ENCODE measurements around the gene FAM120B.

Gene FAM120B

DNA sequence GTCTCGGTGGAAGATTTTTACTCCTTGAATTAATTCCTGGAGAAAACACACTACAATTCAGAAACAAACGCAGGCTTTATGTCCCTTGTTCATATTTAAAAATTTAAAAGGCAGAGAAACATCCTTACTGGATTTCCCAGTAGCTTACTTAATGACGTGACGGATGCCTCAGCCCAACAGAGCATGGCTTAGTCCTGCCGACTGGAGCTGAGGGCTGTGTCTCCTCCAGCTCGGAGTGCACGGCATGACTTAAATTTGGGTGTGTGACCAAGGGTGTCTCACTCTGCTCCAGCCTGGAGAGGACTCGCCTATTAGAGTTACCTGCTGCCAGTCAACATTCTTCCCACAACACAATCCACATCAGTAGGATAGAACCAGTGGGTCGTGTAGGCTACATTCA, 139.4 kb downstream of the FAM120B start:
- CTCF ChIA-PET = interaction anchor here (0.5 kb wide), 1 partner anchor 1075 kb away, joined by 3 read pairs; no protein-coding TSS in a partner anchor

DNA sequence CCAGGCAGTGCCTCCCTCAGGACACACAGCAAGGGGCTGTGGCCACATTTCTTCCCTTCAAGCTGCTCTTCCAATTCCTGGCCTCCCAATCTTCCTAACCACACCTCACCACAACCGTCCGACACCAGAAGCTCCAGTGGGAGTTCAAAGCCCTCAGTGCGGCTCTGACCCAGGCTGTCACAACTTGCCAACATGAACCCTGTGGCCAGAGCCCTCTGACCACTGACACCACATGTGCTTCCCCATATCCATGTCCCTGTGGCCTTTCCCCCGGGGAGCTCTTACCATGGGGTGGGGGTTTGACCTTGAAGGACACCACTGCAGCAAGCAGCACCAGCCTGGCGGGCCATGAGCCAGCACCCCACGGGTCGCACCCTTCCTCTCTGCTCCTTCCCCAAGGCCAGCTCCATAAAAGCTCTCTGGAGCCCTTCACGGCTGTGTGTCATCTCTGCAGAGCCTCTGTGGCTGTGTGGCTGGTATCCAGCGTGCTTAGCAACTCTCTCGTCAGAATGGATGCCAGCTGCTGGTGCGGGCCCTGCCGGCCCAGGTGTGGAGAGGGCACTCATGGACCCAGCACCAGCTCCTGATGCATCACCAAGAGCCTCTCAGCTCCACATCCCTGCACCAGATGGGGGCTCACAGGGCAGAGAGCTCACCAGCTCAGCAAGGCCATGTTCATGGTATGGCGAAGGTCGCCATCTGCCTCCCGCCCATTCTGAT, 140.4 kb downstream of the FAM120B start:
- no peaks in the 10 kb centered on the region for H3K9me3 ChIP-seq (ENCODE audit: control extremely low read depth in 1 of 5, control insufficient read depth in 4 of 5, insufficient read depth in 2 of 5, low read depth in 1 of 5, low read length in 4 of 5)
- ChIA-PET CTCF (no interaction called here), POLR2A (interaction anchor here (0.5 kb wide), 1 partner anchor 94 kb away, joined by 3 read pairs; no protein-coding TSS in a partner anchor)
- 96% methylated on average over 15 of the region's 15 CpGs for WGBS (ENCODE audit: insufficient coverage)
- no peak overlapping the region for H3K4me3 ChIP-seq (ENCODE audit: control insufficient read depth in 1 of 7, extremely low read depth in 1 of 7, insufficient read depth in 4 of 7, low read depth in 2 of 7, low read length in 6 of 7)
- no peaks in the 10 kb centered on the region for H3K4me1 ChIP-seq (ENCODE audit: control extremely low read depth in 1 of 4, control insufficient read depth in 4 of 4, insufficient read depth in 4 of 4, low read length in 3 of 4)
- H3K36me3 ChIP-seq (ENCODE audit: control insufficient read depth in 4 of 4, insufficient read depth in 4 of 4, low read length in 3 of 4) = no peaks in the 10 kb centered on the region
- peaks cover 0 to 2% (median 0%) of the 10 kb centered on the region in 5 experiments for H3K27me3 ChIP-seq (replicated peaks in 2 of 5; ENCODE audit: control insufficient read depth in 4 of 5, insufficient read depth in 5 of 5, low read length in 4 of 5)
- no peak overlapping the region for H3K27ac ChIP-seq (ENCODE audit: insufficient read depth in 1 of 2, low read depth in 1 of 2, low read length in 2 of 2, poor library complexity in 1 of 2, severe bottlenecking in 2 of 2)
- no peak for DNase-seq

More for the DNA sequence above, 139.4 kb downstream of the FAM120B start:
- no peaks in the 10 kb centered on the region for H3K4me1 ChIP-seq (ENCODE audit: control extremely low read depth in 1 of 4, control insufficient read depth in 4 of 4, insufficient read depth in 4 of 4, low read length in 3 of 4)
- 94% methylated on average over 7 of the region's 9 CpGs for WGBS (ENCODE audit: insufficient coverage)
- POLR2A ChIA-PET = no interaction called here
- H3K9me3 ChIP-seq (ENCODE audit: control extremely low read depth in 1 of 5, control insufficient read depth in 4 of 5, insufficient read depth in 2 of 5, low read depth in 1 of 5, low read length in 4 of 5) = no peaks in the 10 kb centered on the region
- no peak overlapping the region for H3K27ac ChIP-seq (ENCODE audit: insufficient read depth in 1 of 2, low read depth in 1 of 2, low read length in 2 of 2, poor library complexity in 1 of 2, severe bottlenecking in 2 of 2)
- DNase-seq = no peak
- no peak overlapping the region for H3K4me3 ChIP-seq (ENCODE audit: control insufficient read depth in 1 of 7, extremely low read depth in 1 of 7, insufficient read depth in 4 of 7, low read depth in 2 of 7, low read length in 6 of 7)
- no peaks in the 10 kb centered on the region for H3K36me3 ChIP-seq (ENCODE audit: control insufficient read depth in 4 of 4, insufficient read depth in 4 of 4, low read length in 3 of 4)
- H3K27me3 ChIP-seq (replicated peaks in 2 of 5; ENCODE audit: control insufficient read depth in 4 of 5, insufficient read depth in 5 of 5, low read length in 4 of 5) = peaks cover 0 to 3% (median 0%) of the 10 kb centered on the region in 5 experiments

DNA sequence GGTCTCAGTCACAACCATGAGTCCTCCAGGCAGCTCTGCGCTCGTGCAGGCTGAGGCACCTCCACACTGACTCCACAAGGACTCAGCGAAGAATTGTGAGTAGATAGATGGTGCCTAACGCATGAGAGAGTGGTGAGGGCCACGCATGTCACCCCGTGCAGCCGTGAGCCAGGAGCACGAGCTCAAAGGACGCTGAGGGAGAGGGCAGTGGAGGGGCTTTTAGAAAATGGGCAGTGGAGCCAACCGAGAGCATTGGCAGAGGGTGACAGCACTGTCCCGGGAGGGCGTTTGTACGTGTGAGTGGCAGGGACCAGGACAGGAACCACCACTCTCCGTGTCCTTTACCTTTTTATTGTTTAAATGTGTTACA, 141.0 kb downstream of the FAM120B start:
- H3K27ac ChIP-seq (ENCODE audit: insufficient read depth in 1 of 2, low read depth in 1 of 2, low read length in 2 of 2, poor library complexity in 1 of 2, severe bottlenecking in 2 of 2) = no peak overlapping the region
- H3K36me3 ChIP-seq (ENCODE audit: control insufficient read depth in 4 of 4, insufficient read depth in 4 of 4, low read length in 3 of 4) = no peaks in the 10 kb centered on the region
- H3K27me3 ChIP-seq (replicated peaks in 2 of 5; ENCODE audit: control insufficient read depth in 4 of 5, insufficient read depth in 5 of 5, low read length in 4 of 5) = peaks cover 0 to under 1% (median 0%) of the 10 kb centered on the region in 5 experiments
- 93% methylated on average over 12 of the region's 14 CpGs for WGBS (ENCODE audit: insufficient coverage)
- no peak for DNase-seq
- no peaks in the 10 kb centered on the region for H3K4me1 ChIP-seq (ENCODE audit: control extremely low read depth in 1 of 4, control insufficient read depth in 4 of 4, insufficient read depth in 4 of 4, low read length in 3 of 4)
- ChIA-PET CTCF (no interaction called here), POLR2A (no interaction called here)
- no peaks in the 10 kb centered on the region for H3K9me3 ChIP-seq (ENCODE audit: control extremely low read depth in 1 of 5, control insufficient read depth in 4 of 5, insufficient read depth in 2 of 5, low read depth in 1 of 5, low read length in 4 of 5)
- H3K4me3 ChIP-seq (ENCODE audit: control insufficient read depth in 1 of 7, extremely low read depth in 1 of 7, insufficient read depth in 4 of 7, low read depth in 2 of 7, low read length in 6 of 7) = no peak overlapping the region

- ChIA-PET POLR2A (no interaction called here), CTCF (no interaction called here)
- Histone ChIP-seq H3K27me3 (replicated peaks in 2 of 5; ENCODE audit: control insufficient read depth in 4 of 5, insufficient read depth in 5 of 5, low read length in 4 of 5) (no peaks in the 10 kb centered on the region), H3K4me1 (ENCODE audit: control extremely low read depth in 1 of 4, control insufficient read depth in 4 of 4, insufficient read depth in 4 of 4, low read length in 3 of 4) (no peaks in the 10 kb centered on the region), H3K4me3 (ENCODE audit: control insufficient read depth in 1 of 7, extremely low read depth in 1 of 7, insufficient read depth in 4 of 7, low read depth in 2 of 7, low read length in 6 of 7) (no peak overlapping the region), H3K27ac (ENCODE audit: insufficient read depth in 1 of 2, low read depth in 1 of 2, low read length in 2 of 2, poor library complexity in 1 of 2, severe bottlenecking in 2 of 2) (no peak overlapping the region), H3K36me3 (ENCODE audit: control insufficient read depth in 4 of 4, insufficient read depth in 4 of 4, low read length in 3 of 4) (no peaks in the 10 kb centered on the region), H3K9me3 (ENCODE audit: control extremely low read depth in 1 of 5, control insufficient read depth in 4 of 5, insufficient read depth in 2 of 5, low read depth in 1 of 5, low read length in 4 of 5) (no peaks in the 10 kb centered on the region)
- WGBS (ENCODE audit: insufficient coverage) = 97% methylated on average over 12 of the region's 12 CpGs
- no peak for DNase-seq
Observed at GRCh38 chr6:170448317-170448716, 141.8 kb downstream of the FAM120B start.

DNA sequence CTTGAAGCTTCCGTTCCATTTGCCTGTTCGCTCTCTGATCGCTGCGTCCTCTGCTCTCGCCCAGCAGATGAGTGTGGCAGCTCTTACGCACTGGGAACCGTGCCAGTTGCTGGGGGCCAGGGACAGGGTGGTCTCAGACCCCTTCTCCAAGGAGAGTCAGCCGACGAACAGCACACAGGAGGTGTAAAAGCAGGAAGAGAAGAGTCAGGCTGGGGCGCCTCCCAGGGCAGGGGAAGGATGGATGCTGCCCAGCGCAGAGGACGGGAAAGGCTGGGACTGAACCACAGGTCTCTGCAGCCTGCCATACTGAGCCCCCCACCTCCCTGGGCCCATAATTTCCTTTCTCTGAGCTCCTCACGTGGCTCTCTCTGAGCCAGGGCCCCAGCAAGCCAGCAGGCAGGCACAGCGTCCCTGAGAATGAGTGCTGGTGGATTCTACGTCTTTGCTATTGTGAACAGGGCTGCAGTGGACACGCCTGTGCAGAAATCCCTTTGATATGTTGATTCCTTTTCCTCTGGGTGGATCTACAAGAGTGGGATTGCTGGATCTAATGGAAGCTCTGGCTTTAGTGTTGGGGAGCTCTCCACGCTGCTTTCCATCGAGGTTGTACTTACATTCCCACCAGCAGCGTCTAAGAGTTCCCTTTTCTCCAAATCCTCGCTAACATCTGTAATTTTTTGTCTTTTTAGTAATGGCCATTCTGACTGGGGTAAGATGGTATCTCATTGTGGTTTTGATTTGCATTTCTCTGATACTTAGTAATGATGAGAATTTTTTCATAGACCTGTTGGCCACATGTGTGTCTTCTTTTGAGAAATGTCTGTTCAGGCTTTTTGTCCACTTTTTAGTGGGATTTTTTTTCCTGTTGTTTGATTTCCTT, 142.4 kb downstream of the FAM120B start:
- Histone ChIP-seq H3K27me3 (replicated peaks in 2 of 5; ENCODE audit: control insufficient read depth in 4 of 5, insufficient read depth in 5 of 5, low read length in 4 of 5) (no peaks in the 10 kb centered on the region), H3K4me1 (ENCODE audit: control extremely low read depth in 1 of 4, control insufficient read depth in 4 of 4, insufficient read depth in 4 of 4, low read length in 3 of 4) (no peaks in the 10 kb centered on the region), H3K4me3 (ENCODE audit: control insufficient read depth in 1 of 7, extremely low read depth in 1 of 7, insufficient read depth in 4 of 7, low read depth in 2 of 7, low read length in 6 of 7) (no peak overlapping the region), H3K9me3 (ENCODE audit: control extremely low read depth in 1 of 5, control insufficient read depth in 4 of 5, insufficient read depth in 2 of 5, low read depth in 1 of 5, low read length in 4 of 5) (no peaks in the 10 kb centered on the region), H3K27ac (ENCODE audit: insufficient read depth in 1 of 2, low read depth in 1 of 2, low read length in 2 of 2, poor library complexity in 1 of 2, severe bottlenecking in 2 of 2) (no peak overlapping the region), H3K36me3 (ENCODE audit: control insufficient read depth in 4 of 4, insufficient read depth in 4 of 4, low read length in 3 of 4) (no peaks in the 10 kb centered on the region)
- ChIA-PET POLR2A (no interaction called here), CTCF (no interaction called here)
- 95% methylated on average over 14 of the region's 20 CpGs for WGBS (ENCODE audit: insufficient coverage)
- no peak for DNase-seq

DNA sequence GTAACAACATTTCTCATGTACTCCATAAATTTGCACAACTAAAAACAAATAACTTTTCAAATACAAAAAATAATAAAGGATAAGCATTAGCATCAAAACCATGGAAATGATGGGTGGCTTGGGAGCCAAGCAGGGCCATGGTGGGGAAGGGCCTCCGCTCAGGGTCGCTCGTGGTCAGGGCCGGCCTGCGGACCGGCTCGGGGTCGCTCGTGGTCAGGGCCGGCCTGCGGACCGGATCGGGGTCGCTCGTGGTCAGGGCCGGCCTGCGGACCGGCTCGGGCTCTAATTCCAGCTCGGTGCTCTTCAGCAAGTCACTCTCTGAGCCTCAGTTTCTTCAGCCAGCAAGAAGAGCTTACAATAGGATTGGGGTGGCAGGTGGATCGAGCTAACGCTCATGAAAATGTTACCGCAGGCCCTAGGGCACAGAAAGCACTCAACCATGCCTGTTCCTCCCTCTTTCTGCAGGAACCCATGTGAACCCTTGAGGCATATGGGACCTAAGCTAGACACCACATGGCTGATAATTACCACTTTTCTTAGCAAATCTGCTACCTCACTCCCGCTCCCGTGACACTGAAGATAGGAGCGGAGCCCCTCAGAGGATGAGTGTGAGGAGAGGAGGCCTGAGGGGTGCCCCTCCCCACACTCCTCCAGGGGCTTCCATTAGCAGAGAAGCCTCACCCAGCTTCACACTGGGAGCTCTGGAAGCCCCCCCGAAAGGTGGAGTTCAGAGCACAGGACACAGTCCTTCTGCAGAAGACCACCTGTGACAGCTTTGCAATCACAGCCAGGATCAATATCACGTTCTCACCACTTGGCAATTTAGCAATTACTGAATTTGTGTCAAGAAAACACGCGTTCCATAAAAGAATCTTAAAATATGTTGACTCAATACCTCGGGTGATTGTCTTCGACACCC, 143.5 kb downstream of the FAM120B start:
- H3K36me3 ChIP-seq (ENCODE audit: control insufficient read depth in 4 of 4, insufficient read depth in 4 of 4, low read length in 3 of 4) = no peaks in the 10 kb centered on the region
- 93% methylated on average over 29 of the region's 32 CpGs for WGBS (ENCODE audit: insufficient coverage)
- no peaks in the 10 kb centered on the region for H3K9me3 ChIP-seq (ENCODE audit: control extremely low read depth in 1 of 5, control insufficient read depth in 4 of 5, insufficient read depth in 2 of 5, low read depth in 1 of 5, low read length in 4 of 5)
- peak in 1 of 3 donors; percentile 47 for DNase-seq
- no peaks in the 10 kb centered on the region for H3K4me1 ChIP-seq (ENCODE audit: control extremely low read depth in 1 of 4, control insufficient read depth in 4 of 4, insufficient read depth in 4 of 4, low read length in 3 of 4)
- POLR2A ChIA-PET = interaction anchor here (0.6 kb wide), 1 partner anchor 200 kb away, joined by 5 read pairs; no protein-coding TSS in a partner anchor
- CTCF ChIA-PET = interaction anchor here (1.5 kb wide), 1 partner anchor 59 kb away, joined by 4 read pairs; no protein-coding TSS in a partner anchor
- no peak overlapping the region for H3K4me3 ChIP-seq (ENCODE audit: control insufficient read depth in 1 of 7, extremely low read depth in 1 of 7, insufficient read depth in 4 of 7, low read depth in 2 of 7, low read length in 6 of 7)
- no peak overlapping the region for H3K27ac ChIP-seq (ENCODE audit: insufficient read depth in 1 of 2, low read depth in 1 of 2, low read length in 2 of 2, poor library complexity in 1 of 2, severe bottlenecking in 2 of 2)
- no peaks in the 10 kb centered on the region for H3K27me3 ChIP-seq (replicated peaks in 2 of 5; ENCODE audit: control insufficient read depth in 4 of 5, insufficient read depth in 5 of 5, low read length in 4 of 5)

Measured in common myeloid progenitor, CD34-positive (primary cell).